Transverse colon (tissue), 4 donors: ENCODE measurements around the gene PABPC3. TPM values are rescaled to one million over a fixed set of nuclear protein-coding genes. Genes with fewer than 3 reads are reported as not detected.

Experiments
- DNase-seq: peaks from one replicate; pipeline ENCODE4 v3.0.0-alpha.2; 2019
- H3K27ac ChIP-seq, 4 donors: fragments of 200-600 bp; sonication (generic); 2 replicates each; pipeline ENCODE4 v1.5.1; 2016 to 2018; ENCODE audit warnings: inconsistent platforms in 4 of 4
- H3K27me3 ChIP-seq: fragments of 200-600 bp; sonication (generic); 2 replicates; pipeline ENCODE4 v1.5.1; 2017; ENCODE audit warnings: inconsistent platforms
- H3K36me3 ChIP-seq, 4 donors: fragments of 200-600 bp; sonication (generic); 2 replicates each; pipeline ENCODE4 v1.5.1; 2017 to 2019; ENCODE audit warnings: inconsistent platforms in 4 of 4
- H3K4me1 ChIP-seq, 4 donors: fragments of 200-600 bp; sonication (generic); 2 replicates each; pipeline ENCODE4 v1.5.1; 2017 to 2020; ENCODE audit warnings: inconsistent platforms in 4 of 4
- H3K4me3 ChIP-seq, 4 donors: fragments of 200-600 bp; sonication (generic); 1 replicate in 1 of 4; 2 replicates in 3 of 4; pipeline versions ENCODE4 v1.5.1 to v1.6.1; 2017 to 2019; ENCODE audit warnings: inconsistent platforms in 4 of 4
- H3K9me3 ChIP-seq, 2 donors: fragments of 200-600 bp; sonication (generic); 2 replicates each; pipeline ENCODE4 v1.5.1; 2017 to 2019; ENCODE audit warnings: inconsistent platforms in 2 of 2
- CTCF ChIP-seq, 5 experiments: fragments of 200-600 bp in 3 of 5; fragments of 450-650 bp in 2 of 5; sonication (generic) in 3 of 5; IDR thresholded peaks; 1 replicate in 2 of 5; 2 replicates in 3 of 5; pipeline ENCODE4 v1.5.1; 2016 to 2017; ENCODE audit warnings: antibody characterized with exemption in 5 of 5, inconsistent platforms in 3 of 5, mild to moderate bottlenecking in 2 of 5, moderate library complexity in 1 of 5
- EP300 ChIP-seq: sonication (generic); formaldehyde crosslinking; IDR thresholded peaks from one replicate; pipeline ENCODE4 v1.6.1; 2017; ENCODE audit warnings: antibody characterized with exemption, low read depth
- POLR2A ChIP-seq: fragments of 450-650 bp; IDR thresholded peaks from one replicate; pipeline ENCODE4 v1.6.1; 2016; ENCODE audit warnings: antibody characterized with exemption, mild to moderate bottlenecking, moderate library complexity
- POLR2AphosphoS5 ChIP-seq, 3 donors: sonication (generic); formaldehyde crosslinking; IDR thresholded peaks; one replicate each; pipeline ENCODE4 v1.6.1; 2016; ENCODE audit warnings: antibody characterized with exemption in 3 of 3
- WGBS, 2 donors: methylation state at CpG; one replicate each; pipeline ENCODE4 v1.1.5; 2018; ENCODE audit warnings: low coverage in 1 of 2; 5-methylcytosine and 5-hydroxymethylcytosine counted together
- in situ Hi-C, 4 donors: fragments of 200-750 bp; cut with MboI; loops; one replicate each; pipeline versions ENCODE4 v1.15.0 to v1.15.1; 2017; ENCODE audit warnings: low sequenced_read_pairs in 3 of 4, low pct_ligation_motif_present in 1 of 4, low pct_unique_long_range_greater_than_20kb in 1 of 4
- intact Hi-C: fragments of 100-400 bp; cut with DNase I; formaldehyde crosslinking; loops from one replicate; pipeline ENCODE4 v1.15.1; 2023; ENCODE audit warnings: low total_unique reads
- total RNA-seq, 4 donors: library from RNA; depleted of rRNA; stranded (reverse); fragments of >200 nt; gene quantifications; one replicate each; pipeline ENCODE4 v1.1.0, GENCODE V29; 2016

The PABPC3 gene
- total RNA-seq, 4 donors from 2014 or later = 0.14 to 0.20 TPM; not detected in 2

GRCh38 chr13:25080773-25081172 lies 15.2 kb upstream of the PABPC3 start:
- no peak for TF ChIP-seq EP300
- TF ChIP-seq POLR2A = no peak
- TF ChIP-seq CTCF (IDR thresholded peaks at IDR 0.05) = no peak
- TF ChIP-seq POLR2AphosphoS5 (IDR thresholded peaks at IDR 0.05) = no peak
- H3K9me3 ChIP-seq = no peaks in the 10 kb centered on the region
- DNase-seq = no peak
- H3K4me3 ChIP-seq = no peak overlapping the region
- in situ Hi-C loops (no loop called here), intact Hi-C loops (no loop called here)
- H3K4me1 ChIP-seq = no peaks in the 10 kb centered on the region
- 42 to 51% methylated on average over 2 of the region's 2 CpGs for WGBS, 2 donors
- no peak overlapping the region for H3K27ac ChIP-seq
- no peaks in the 10 kb centered on the region for H3K36me3 ChIP-seq
- H3K27me3 ChIP-seq = no peaks in the 10 kb centered on the region

GRCh38 chr13:25084096-25084495 lies 11.8 kb upstream of the PABPC3 start:
- Histone ChIP-seq H3K4me1 (no peaks in the 10 kb centered on the region), H3K4me3 (no peak overlapping the region), H3K27ac (no peak overlapping the region), H3K36me3 (no peaks in the 10 kb centered on the region), H3K27me3 (no peaks in the 10 kb centered on the region), H3K9me3 (no peaks in the 10 kb centered on the region)
- no peak for DNase-seq
- TF ChIP-seq CTCF (IDR thresholded peaks at IDR 0.05) = no peak
- no peak for TF ChIP-seq POLR2A
- in situ Hi-C loops (no loop called here), intact Hi-C loops (no loop called here)
- WGBS, 2 donors = 82 to 90% methylated on average over 1 of the region's 1 CpG

GRCh38 chr13:25085125-25085742 lies 10.7 kb upstream of the PABPC3 start:
- no peak overlapping the region for H3K27ac ChIP-seq
- no peaks in the 10 kb centered on the region for H3K36me3 ChIP-seq
- 28 to 47% methylated on average over 4 to 6 of the region's 6 CpGs for WGBS, 2 donors
- peak; percentile 9 for DNase-seq
- H3K9me3 ChIP-seq = no peaks in the 10 kb centered on the region
- no peak overlapping the region for H3K4me3 ChIP-seq
- H3K27me3 ChIP-seq = no peaks in the 10 kb centered on the region
- TF ChIP-seq CTCF (IDR thresholded peaks at IDR 0.05) (peak; percentile 24 to 45 (median 41)), POLR2AphosphoS5 (IDR thresholded peaks at IDR 0.05) (no peak)
- H3K4me1 ChIP-seq = no peaks in the 10 kb centered on the region
- intact Hi-C loops (no loop called here), in situ Hi-C loops (no loop called here)

- no peak overlapping the region for H3K27ac ChIP-seq
- H3K4me3 ChIP-seq = no peak overlapping the region
- WGBS, 2 donors = 69 to 76% methylated on average over 2 to 10 of the region's 10 CpGs
- no peaks in the 10 kb centered on the region for H3K4me1 ChIP-seq
- no peaks in the 10 kb centered on the region for H3K36me3 ChIP-seq
- no peak for DNase-seq
- TF ChIP-seq POLR2AphosphoS5 (IDR thresholded peaks at IDR 0.05) (no peak), EP300 (no peak), CTCF (IDR thresholded peaks at IDR 0.05) (no peak), POLR2A (no peak)
- no peaks in the 10 kb centered on the region for H3K27me3 ChIP-seq
- intact Hi-C loops = no loop called here
- in situ Hi-C loops = no loop called here
- H3K9me3 ChIP-seq = no peaks in the 10 kb centered on the region
Measured at GRCh38 chr13:25088562-25089221, 7.2 kb upstream of the PABPC3 start.
